Chondrocyte (in vitro differentiated cells): Measurements from ENCODE around the gene TMEM238. TPM values are rescaled to one million over a fixed set of nuclear protein-coding genes. Genes with fewer than 3 reads are reported as not detected.

Experiments
- DNase-seq: peaks from one replicate; pipeline ENCODE4 v3.0.0; 2021; ENCODE audit warnings: mixed read lengths, low spot score
- H3K27ac Mint-ChIP-seq: one replicate; pipeline ENCODE4 v1.8.0; 2021; ENCODE audit warnings: mild to moderate bottlenecking, moderate library complexity, mixed read lengths; ENCODE audit not compliant: unreplicated experiment
- H3K27me3 Mint-ChIP-seq: 2 replicates; pipeline ENCODE4 v1.8.0; 2021; ENCODE audit warnings: low read depth, mixed read lengths
- H3K36me3 Mint-ChIP-seq: 2 replicates; pipeline ENCODE4 v1.8.0; 2021; ENCODE audit warnings: low read depth, mixed read lengths
- H3K4me1 Mint-ChIP-seq: 2 replicates; pipeline ENCODE4 v1.8.0; 2021; ENCODE audit warnings: low read depth, mild to moderate bottlenecking, mixed read lengths
- H3K4me3 Mint-ChIP-seq: one replicate; pipeline ENCODE4 v1.8.0; 2021; ENCODE audit warnings: mild to moderate bottlenecking, moderate library complexity, mixed read lengths; ENCODE audit not compliant: unreplicated experiment
- H3K9me3 Mint-ChIP-seq: 2 replicates; pipeline ENCODE4 v1.8.0; 2021; ENCODE audit warnings: low read depth, mixed read lengths
- CTCF ChIP-seq: fragments of 200-600 bp; sonication (generic); IDR thresholded peaks from 2 replicates; pipeline ENCODE4 v1.5.0; 2021; ENCODE audit warnings: antibody characterized with exemption, mild to moderate bottlenecking, moderate library complexity
- long read RNA-seq: library from polyadenylated mRNA; stranded (forward); transcript quantifications from one replicate; pipeline ENCODE4 v2.0.0, GENCODE V29; 2021
- total RNA-seq: library from RNA; stranded (reverse); gene quantifications from 3 replicates; pipeline ENCODE4 v1.2.1, GENCODE V29; 2021

TMEM238 gene, protein sequence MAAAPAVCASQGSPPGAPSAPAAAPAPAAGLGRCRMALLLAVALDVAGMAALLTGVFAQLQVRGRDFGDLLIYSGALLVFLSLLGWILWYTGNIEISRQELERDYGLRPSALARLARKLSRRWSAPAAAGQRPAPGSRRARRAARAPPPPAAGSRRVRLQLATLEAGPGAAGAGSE
- 0.59 to 1.0 TPM (median 0.85 TPM) in 3 replicates for total RNA-seq
- long read RNA-seq, partial matches to known transcripts: 0 of 4 reads
- long read RNA-seq, other reads (novel, unspliced or antisense): 0 of 4 reads

- no peaks in the 10 kb centered on the region for H3K27me3 Mint-ChIP-seq
- H3K27ac Mint-ChIP-seq: peak within 1 kb of the TSS; percentile 93
- no peak for DNase-seq
- no peaks in the 10 kb centered on the region for H3K9me3 Mint-ChIP-seq
- peak within 1 kb of the TSS; percentile 99 for H3K4me3 Mint-ChIP-seq
- H3K4me1 Mint-ChIP-seq: peaks cover 40% of the 10 kb centered on the region
- no peak for TF ChIP-seq CTCF
- peaks cover 16% of the 10 kb centered on the region for H3K36me3 Mint-ChIP-seq
These were observed at the start of gene TMEM238 for GRCh38 chr19:55384131-55384919. Gene TMEM238 (minus strand): TSS chr19:55384292. CDS start chr19:55384259, 33 bp downstream.

DNA sequence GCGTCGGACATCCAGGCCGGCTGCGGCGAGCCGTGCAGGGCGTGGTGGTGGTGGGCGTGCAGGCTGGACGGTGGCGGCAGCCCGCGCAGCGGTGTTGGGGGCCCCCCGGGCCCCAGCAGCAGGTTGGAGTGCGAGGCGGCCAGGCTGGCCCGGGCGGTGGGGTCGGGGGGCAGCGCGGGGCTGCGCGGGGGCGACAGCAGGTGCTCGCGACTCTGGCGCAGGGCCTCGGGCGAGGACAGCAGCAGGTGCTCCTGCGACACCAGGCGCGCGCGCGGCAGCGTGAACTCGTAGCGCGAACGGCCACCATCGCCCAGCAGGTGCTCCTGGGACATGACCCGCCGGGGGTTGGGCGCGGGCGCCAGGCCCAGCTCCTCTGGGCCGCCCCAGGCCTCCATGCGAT, 49.2 kb upstream of the TMEM238 start:
- H3K36me3 Mint-ChIP-seq: no peaks in the 10 kb centered on the region
- no peak for DNase-seq
- H3K27ac Mint-ChIP-seq: no peak overlapping the region
- H3K4me1 Mint-ChIP-seq: no peaks in the 10 kb centered on the region
- no peak overlapping the region for H3K4me3 Mint-ChIP-seq
- peaks cover 3% of the 10 kb centered on the region for H3K9me3 Mint-ChIP-seq
- peaks cover 8% of the 10 kb centered on the region for H3K27me3 Mint-ChIP-seq
- TF ChIP-seq CTCF: no peak

DNA sequence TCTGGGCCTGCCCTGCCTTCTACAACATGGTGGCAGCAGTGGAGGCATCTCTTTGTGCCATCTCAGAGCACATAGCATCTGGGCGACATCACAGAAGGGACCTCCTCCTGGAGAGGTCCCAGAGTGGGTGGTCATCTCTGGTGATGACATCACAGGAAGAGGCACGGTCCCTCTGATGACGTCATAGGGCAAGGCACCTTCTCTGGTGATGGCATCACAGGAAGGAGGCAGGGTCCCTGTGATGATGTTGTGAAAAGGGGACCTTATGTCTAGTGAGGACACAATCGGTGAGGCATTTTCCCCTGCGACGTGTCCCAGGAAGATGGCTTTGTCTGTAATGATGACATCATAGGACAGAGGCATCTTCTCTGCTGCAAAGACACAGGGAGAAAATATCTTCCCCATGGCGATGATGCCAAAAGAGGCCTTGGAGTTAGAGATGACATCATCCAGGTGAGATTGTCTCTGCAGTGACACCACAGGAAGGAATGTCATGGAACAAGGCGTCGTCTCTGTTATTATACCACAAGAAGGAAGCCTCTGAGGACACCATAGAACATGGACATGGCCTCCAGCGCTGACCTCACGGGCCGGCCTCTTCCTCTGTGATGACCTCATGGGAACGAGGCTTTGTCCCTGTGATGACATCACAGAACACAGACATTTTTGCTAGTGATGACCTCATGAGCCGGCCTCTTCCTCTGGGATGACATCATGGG, 48.3 kb upstream of the TMEM238 start:
- no peaks in the 10 kb centered on the region for H3K36me3 Mint-ChIP-seq
- TF ChIP-seq CTCF: no peak
- H3K9me3 Mint-ChIP-seq: peaks cover 3% of the 10 kb centered on the region
- H3K27me3 Mint-ChIP-seq: peaks cover 7% of the 10 kb centered on the region
- no peak overlapping the region for H3K4me3 Mint-ChIP-seq
- no peak overlapping the region for H3K27ac Mint-ChIP-seq
- DNase-seq: no peak
- H3K4me1 Mint-ChIP-seq: no peaks in the 10 kb centered on the region

DNA sequence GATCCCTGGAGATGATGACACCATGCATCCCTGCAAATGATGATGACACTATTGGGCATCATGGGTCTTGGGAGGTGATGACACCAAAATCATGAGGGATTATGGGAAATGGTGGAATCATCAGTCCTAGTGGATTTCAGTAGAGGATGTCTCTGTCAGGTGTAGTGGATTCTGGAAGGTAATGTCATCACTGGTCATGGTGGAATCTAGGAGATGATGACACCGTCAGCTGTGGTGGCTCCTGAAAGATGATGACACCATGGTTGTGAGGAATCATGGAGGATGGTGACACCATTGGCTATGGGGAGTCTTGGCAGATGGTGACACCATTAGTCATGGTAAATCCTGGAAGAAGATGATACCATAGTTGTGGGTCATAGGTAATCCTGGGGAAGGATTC, 47.1 kb upstream of the TMEM238 start:
- Mint-ChIP-seq H3K4me3 (no peak overlapping the region), H3K4me1 (no peaks in the 10 kb centered on the region), H3K9me3 (no peaks in the 10 kb centered on the region), H3K27me3 (peaks cover 3% of the 10 kb centered on the region), H3K36me3 (no peaks in the 10 kb centered on the region), H3K27ac (no peak overlapping the region)
- TF ChIP-seq CTCF: no peak
- DNase-seq: no peak

DNA sequence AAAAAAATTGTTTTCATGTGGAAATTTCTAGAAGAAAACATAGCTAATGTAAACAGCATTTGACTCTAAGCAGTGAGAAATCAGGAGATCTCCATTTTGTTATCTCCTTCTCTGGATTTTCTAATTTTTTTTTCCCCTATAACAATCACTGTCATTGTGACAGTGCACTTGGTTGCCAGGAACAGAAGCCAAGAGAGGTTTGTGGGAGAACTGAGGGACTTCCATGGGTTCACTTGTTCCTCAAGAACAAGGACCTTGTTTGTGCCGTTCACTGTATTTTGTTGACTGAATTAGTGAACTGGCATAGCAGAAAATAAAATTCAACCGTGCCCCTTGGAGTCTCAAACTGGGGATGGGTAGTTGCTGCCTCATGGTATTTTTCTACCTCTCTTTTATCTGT, 42.0 kb upstream of the TMEM238 start:
- H3K36me3 Mint-ChIP-seq: no peaks in the 10 kb centered on the region

More for the DNA sequence above, 42.0 kb upstream of the TMEM238 start:
- Mint-ChIP-seq H3K4me3 (no peak overlapping the region), H3K4me1 (no peaks in the 10 kb centered on the region), H3K27me3 (peaks cover 17% of the 10 kb centered on the region), H3K9me3 (no peaks in the 10 kb centered on the region), H3K27ac (no peak overlapping the region)
- no peak for TF ChIP-seq CTCF
- no peak for DNase-seq
